PC-3 (cell line): ENCODE results near the gene IFT43.

ENCODE experiments used
- CTCF ChIP-seq: fragments of 300-600 bp; sonication (generic); conservative IDR thresholded peaks from 2 replicates; pipeline ENCODE4 v1.5.1; 2017; ENCODE audit warnings: antibody characterized with exemption, low read depth, mild to moderate bottlenecking, low read length
- EZH2 ChIP-seq: fragments of 300-600 bp; sonication (generic); IDR thresholded peaks from one replicate; pipeline ENCODE4 v1.6.1; 2017; ENCODE audit warnings: antibody characterized with exemption, mild to moderate bottlenecking, low read length; ENCODE audit not compliant: unreplicated experiment

- TF ChIP-seq CTCF = no peak
- TF ChIP-seq EZH2 = no peak
Observed at GRCh38 chr14:75980856-75981255, 4.7 kb upstream of the IFT43 start.
